B cell (primary cell): Measurements from ENCODE around the gene GALR1. TPM values are rescaled to one million over a fixed set of nuclear protein-coding genes. Genes with fewer than 3 reads are reported as not detected.

ENCODE experiments used
- ATAC-seq: fragments of 200-7000 bp; cut with Tn5 transposase; one replicate; pipeline ENCODE4 v1.10.0; 2021; ENCODE audit warnings: low read depth, mild to moderate bottlenecking, moderate number of reproducible peaks, moderate library complexity
- CTCF ChIA-PET: fragments of 350-600 bp; sonication (Branson Sonifier 250); formaldehyde crosslinking; loops from one replicate; lab custom pipeline; 2021; ENCODE audit warnings: antibody characterized with exemption, inconsistent platforms; lab: Charles Lee
- POLR2A ChIA-PET: fragments of 350-600 bp; sonication (Branson Sonifier 250); formaldehyde crosslinking; loops from one replicate; lab custom pipeline; 2021; ENCODE audit warnings: antibody characterized with exemption; lab: Charles Lee
- DNase-seq: peaks from one replicate; pipeline ENCODE4 v3.0.0; 2013
- H2AFZ ChIP-seq: 2 replicates; pipeline ENCODE4 v1.6.1; 2012; ENCODE audit warnings: mild to moderate bottlenecking, low read depth, low read length; ENCODE audit not compliant: insufficient read depth, poor library complexity, severe bottlenecking
- H3K27ac ChIP-seq, 2 donors: 1 replicate in 1 of 2; 2 replicates in 1 of 2; pipeline ENCODE4 v1.5.1; 2012 to 2013; ENCODE audit warnings: low read length in 2 of 2, mild to moderate bottlenecking in 2 of 2, moderate library complexity in 1 of 2
- H3K27me3 ChIP-seq, 4 experiments: fragments of 200-600 bp in 1 of 4; sonication (generic) in 1 of 4; replicated peaks in 1 of 4; 1 replicate in 2 of 4; 2 replicates in 2 of 4; pipeline versions ENCODE4 v1.6.1 to v1.7.0; 2013 to 2016; ENCODE audit warnings: low read length in 3 of 4, mild to moderate bottlenecking in 2 of 4, mixed read lengths in 1 of 4, moderate library complexity in 1 of 4; ENCODE audit not compliant: insufficient read depth in 4 of 4, control insufficient read depth in 3 of 4; ENCODE audit errors: control extremely low read depth in 1 of 4
- H3K36me3 ChIP-seq, 2 experiments: replicated peaks in 1 of 2; 1 replicate in 1 of 2; 2 replicates in 1 of 2; pipeline versions ENCODE4 v1.6.1 to v1.7.1; 2013; ENCODE audit warnings: low read length in 1 of 2; ENCODE audit not compliant: insufficient read depth in 2 of 2, control insufficient read depth in 1 of 2; ENCODE audit errors: control extremely low read depth in 1 of 2, extremely low read depth in 1 of 2
- H3K4me1 ChIP-seq, 2 donors: fragments of 200-600 bp in 1 of 2; sonication (generic) in 1 of 2; 1 replicate in 1 of 2; 2 replicates in 1 of 2; pipeline versions ENCODE4 v1.5.1 to v1.6.1; 2013 to 2017; ENCODE audit warnings: low read length in 2 of 2; ENCODE audit not compliant: control insufficient read depth in 2 of 2, insufficient read depth in 2 of 2
- H3K4me2 ChIP-seq: replicated peaks from 2 replicates; pipeline ENCODE3; 2012; ENCODE audit warnings: mild to moderate bottlenecking, low read depth, low read length; ENCODE audit not compliant: poor library complexity, severe bottlenecking
- H3K4me3 ChIP-seq, 5 experiments: fragments of 200-600 bp in 1 of 5; sonication (generic) in 1 of 5; 1 replicate in 3 of 5; 2 replicates in 2 of 5; pipeline versions ENCODE4 v1.5.1 to v1.7.0; 2011 to 2016; ENCODE audit warnings: low read length in 4 of 5, mild to moderate bottlenecking in 4 of 5, low read depth in 2 of 5, control low read depth in 1 of 5, moderate library complexity in 1 of 5; ENCODE audit not compliant: insufficient read depth in 1 of 5; ENCODE audit errors: control extremely low read depth in 1 of 5, extremely low read depth in 1 of 5
- H3K79me2 ChIP-seq: fragments of 200-600 bp; sonication (generic); one replicate; pipeline ENCODE4 v1.6.0; 2016; ENCODE audit warnings: low read length; ENCODE audit not compliant: control insufficient read depth, insufficient read depth
- H3K9ac ChIP-seq: fragments of 200-600 bp; sonication (generic); 2 replicates; pipeline ENCODE4 v1.6.1; 2017; ENCODE audit warnings: mild to moderate bottlenecking, low read length, moderate library complexity
- H3K9me3 ChIP-seq, 3 donors: one replicate each; pipeline versions ENCODE4 v1.6.1 to v1.7.1; 2013; ENCODE audit warnings: low read length in 2 of 3; ENCODE audit not compliant: control insufficient read depth in 2 of 3, insufficient read depth in 1 of 3; ENCODE audit errors: control extremely low read depth in 1 of 3
- H4K20me1 ChIP-seq: 2 replicates; pipeline ENCODE4 v1.6.0; 2012; ENCODE audit warnings: mild to moderate bottlenecking, low read length; ENCODE audit not compliant: insufficient read depth, control insufficient read depth, poor library complexity, severe bottlenecking
- H3K27ac Mint-ChIP-seq: one replicate; pipeline ENCODE4 v1.8.0; 2021; ENCODE audit warnings: mixed read lengths
- H3K27me3 Mint-ChIP-seq: one replicate; pipeline ENCODE4 v1.8.0; 2021; ENCODE audit warnings: mixed read lengths
- H3K4me1 Mint-ChIP-seq: one replicate; pipeline ENCODE4 v1.8.0; 2021; ENCODE audit warnings: mixed read lengths
- H3K4me3 Mint-ChIP-seq: one replicate; pipeline ENCODE4 v1.8.0; 2021; ENCODE audit warnings: mixed read lengths
- H3K9me3 Mint-ChIP-seq: one replicate; pipeline ENCODE4 v1.8.0; 2022; ENCODE audit warnings: mixed read lengths; ENCODE audit not compliant: insufficient read depth
- EZH2 ChIP-seq: IDR thresholded peaks from 2 replicates; pipeline ENCODE4 v1.6.1; 2012; ENCODE audit warnings: borderline replicate concordance, low read depth, mild to moderate bottlenecking, moderate library complexity, low read length; ENCODE audit not compliant: insufficient read depth, poor library complexity, severe bottlenecking
- whole genome bisulfite sequencing: methylation state at CpG from one replicate; pipeline ENCODE4 v1.1.5; 2013; ENCODE audit warnings: missing lambda C conversion rate; ENCODE audit not compliant: insufficient coverage; 5-methylcytosine and 5-hydroxymethylcytosine counted together
- intact Hi-C: fragments of 100-400 bp; cut with micrococcal nuclease; formaldehyde crosslinking; loops from one replicate; pipeline ENCODE4 v1.10.0; 2022
- polyA plus RNA-seq: library from polyadenylated mRNA; depleted of rRNA; stranded (reverse); fragments of >200 nt; gene quantifications from 2 replicates; pipeline ENCODE4 v1.2.3, GENCODE V29; 2012
- total RNA-seq, 2 donors: library from RNA; stranded (reverse); fragments of 120-200 nt in 1 of 2; gene quantifications; 1 replicate in 1 of 2; 2 replicates in 1 of 2; pipeline versions ENCODE4 v1.2.3 to v1.2.4, GENCODE V29; 2013 to 2022
- TF ChIP-seq, protein P1 (sequence below): fragments of 200-600 bp; IDR thresholded peaks from one replicate; pipeline ENCODE4 v1.8.0; 2022; ENCODE audit warnings: antibody characterized with exemption, mild to moderate bottlenecking

The GALR1 gene
- total and polyA plus RNA-seq, 2 donors (not counting 1 experiment from before 2014, with no cell fraction given), result not detected

DNA sequence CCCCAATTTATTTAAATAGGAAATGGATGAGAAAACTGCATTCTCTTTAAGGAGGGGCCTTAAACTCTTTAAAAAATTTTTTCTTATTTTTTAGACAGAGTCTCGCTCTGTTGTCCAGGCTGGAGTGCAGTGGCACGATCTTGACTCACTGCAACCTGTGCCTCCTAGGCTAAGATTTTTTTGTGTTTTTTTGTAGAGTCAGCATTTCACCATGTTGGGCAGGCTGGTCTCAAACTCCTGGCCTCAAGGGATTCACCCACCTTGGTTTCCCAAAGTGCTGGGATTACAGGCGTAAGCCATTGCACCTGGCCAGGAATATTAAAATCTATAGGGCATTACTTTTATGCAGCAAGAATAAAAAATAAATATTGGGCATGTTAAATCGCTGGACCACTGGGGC lies 56.0 kb downstream of the GALR1 start:
- DNase-seq, result no peak
- Histone ChIP-seq H3K79me2 (no peaks in the 10 kb centered on the region), H3K4me1 (no peaks in the 10 kb centered on the region), H3K9ac (no peak overlapping the region), H3K4me3 (no peak overlapping the region), H4K20me1 (no peaks in the 10 kb centered on the region), H3K4me2 (no peak overlapping the region), H2AFZ (no peak overlapping the region), H3K27ac (no peak overlapping the region), H3K27me3 (peaks cover 0 to 3% (median 0%) of the 10 kb centered on the region in 4 experiments), H3K9me3 (no peaks in the 10 kb centered on the region), H3K36me3 (no peaks in the 10 kb centered on the region)
- Mint-ChIP-seq H3K4me3 (no peak overlapping the region), H3K9me3 (no peaks in the 10 kb centered on the region), H3K27me3 (peaks cover 18% of the 10 kb centered on the region), H3K4me1 (no peaks in the 10 kb centered on the region), H3K27ac (no peak overlapping the region)
- 100% methylated on average over 3 of the region's 4 CpGs for WGBS
- ChIA-PET CTCF (no interaction called here), POLR2A (no interaction called here)
- intact Hi-C loops, result no loop called here
- no peak for ATAC-seq
- no peak for TF ChIP-seq EZH2
- TF ChIP-seq, protein P1, sequence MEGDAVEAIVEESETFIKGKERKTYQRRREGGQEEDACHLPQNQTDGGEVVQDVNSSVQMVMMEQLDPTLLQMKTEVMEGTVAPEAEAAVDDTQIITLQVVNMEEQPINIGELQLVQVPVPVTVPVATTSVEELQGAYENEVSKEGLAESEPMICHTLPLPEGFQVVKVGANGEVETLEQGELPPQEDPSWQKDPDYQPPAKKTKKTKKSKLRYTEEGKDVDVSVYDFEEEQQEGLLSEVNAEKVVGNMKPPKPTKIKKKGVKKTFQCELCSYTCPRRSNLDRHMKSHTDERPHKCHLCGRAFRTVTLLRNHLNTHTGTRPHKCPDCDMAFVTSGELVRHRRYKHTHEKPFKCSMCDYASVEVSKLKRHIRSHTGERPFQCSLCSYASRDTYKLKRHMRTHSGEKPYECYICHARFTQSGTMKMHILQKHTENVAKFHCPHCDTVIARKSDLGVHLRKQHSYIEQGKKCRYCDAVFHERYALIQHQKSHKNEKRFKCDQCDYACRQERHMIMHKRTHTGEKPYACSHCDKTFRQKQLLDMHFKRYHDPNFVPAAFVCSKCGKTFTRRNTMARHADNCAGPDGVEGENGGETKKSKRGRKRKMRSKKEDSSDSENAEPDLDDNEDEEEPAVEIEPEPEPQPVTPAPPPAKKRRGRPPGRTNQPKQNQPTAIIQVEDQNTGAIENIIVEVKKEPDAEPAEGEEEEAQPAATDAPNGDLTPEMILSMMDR, result no peak

DNA sequence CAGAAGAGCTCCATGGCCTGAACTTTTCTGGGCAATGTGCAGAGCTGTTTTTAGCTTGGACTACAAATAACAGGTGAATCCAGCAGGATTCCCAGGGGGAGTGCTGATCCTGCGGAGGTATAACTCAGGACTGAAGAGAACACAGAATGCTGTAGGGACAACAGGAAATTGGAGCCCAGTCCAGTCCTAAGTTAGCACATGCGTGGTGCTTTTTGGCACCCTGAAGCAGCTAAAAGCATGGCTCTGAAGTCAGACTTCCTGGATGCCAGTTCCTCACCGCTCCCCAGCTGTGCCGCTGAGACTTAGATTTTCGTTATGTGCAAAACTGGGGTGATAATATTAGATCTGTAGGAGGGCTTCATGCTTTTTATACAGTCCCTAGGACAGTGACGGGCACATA lies 58.6 kb downstream of the GALR1 start:
- Histone ChIP-seq H3K27me3 (peaks cover 0 to 3% (median 0%) of the 10 kb centered on the region in 4 experiments), H3K4me1 (no peaks in the 10 kb centered on the region), H3K9me3 (no peaks in the 10 kb centered on the region), H3K4me2 (no peak overlapping the region), H3K9ac (no peak overlapping the region), H4K20me1 (no peaks in the 10 kb centered on the region), H3K79me2 (no peaks in the 10 kb centered on the region), H3K36me3 (no peaks in the 10 kb centered on the region), H2AFZ (no peak overlapping the region), H3K27ac (no peak overlapping the region), H3K4me3 (no peak overlapping the region)
- TF ChIP-seq, protein P1, result no peak
- TF ChIP-seq EZH2, result no peak
- Mint-ChIP-seq H3K27me3 (peaks cover 18% of the 10 kb centered on the region), H3K27ac (no peak overlapping the region), H3K4me3 (no peak overlapping the region), H3K9me3 (no peaks in the 10 kb centered on the region), H3K4me1 (no peaks in the 10 kb centered on the region)
- intact Hi-C loops, result no loop called here
- ChIA-PET CTCF (no interaction called here), POLR2A (no interaction called here)
- ATAC-seq, result no peak
- DNase-seq, result no peak
- 100% methylated on average over 3 of the region's 6 CpGs for WGBS
